D721Med (cell line): Measurements from ENCODE around the gene SIX2.

ENCODE experiments used
- DNase-seq: peaks from one replicate; pipeline ENCODE4 v3.0.0; 2011; ENCODE audit warnings: low spot score; ENCODE audit not compliant: insufficient read length
- FAIRE-seq: peaks from 2 replicates; lab custom pipeline; 2011; peaks lifted over from hg19 to GRCh38; lab: Jason Lieb, UNC
- TF ChIP-seq, protein P1 (sequence below): IDR thresholded peaks from 2 replicates; pipeline ENCODE4 v1.5.1; 2012; ENCODE audit warnings: mild to moderate bottlenecking, control low read depth; ENCODE audit not compliant: insufficient read depth; ENCODE audit errors: missing control alignments

SIX2 gene

DNA sequence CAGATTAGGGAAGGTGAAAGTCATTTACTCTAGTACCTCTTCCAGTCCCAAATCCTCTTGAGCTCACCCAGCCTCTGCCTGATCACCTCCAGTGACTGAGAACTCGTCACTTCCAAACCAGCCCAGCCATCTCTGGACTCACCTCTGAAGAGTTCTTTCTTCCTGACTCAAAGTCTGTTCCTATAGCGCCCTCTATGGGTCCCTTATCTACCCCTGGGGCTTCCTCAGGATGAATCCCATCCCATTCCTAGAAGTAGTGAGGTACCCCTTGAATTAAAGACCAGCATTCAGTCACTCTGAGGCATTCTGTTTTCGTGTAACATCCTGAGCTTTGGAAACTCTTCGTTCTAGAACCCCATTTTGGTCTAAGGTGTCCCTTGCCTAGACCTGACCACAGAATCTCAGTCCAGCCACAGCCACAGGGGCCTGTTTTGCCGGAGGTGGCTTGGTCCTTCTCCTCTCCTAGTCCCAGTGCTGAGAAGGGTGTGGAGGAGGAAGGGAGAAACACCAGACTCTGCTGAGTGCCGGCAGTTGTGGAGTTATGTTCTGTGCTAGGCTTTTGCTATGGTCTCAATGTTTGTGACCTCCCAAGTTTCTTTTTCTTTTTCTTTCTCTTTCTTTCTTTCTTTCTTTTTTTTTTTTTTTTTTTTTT is 35.1 kb downstream of the SIX2 start:
- DNase-seq: peak; percentile 60
- no peak for FAIRE-seq
- TF ChIP-seq, protein P1, sequence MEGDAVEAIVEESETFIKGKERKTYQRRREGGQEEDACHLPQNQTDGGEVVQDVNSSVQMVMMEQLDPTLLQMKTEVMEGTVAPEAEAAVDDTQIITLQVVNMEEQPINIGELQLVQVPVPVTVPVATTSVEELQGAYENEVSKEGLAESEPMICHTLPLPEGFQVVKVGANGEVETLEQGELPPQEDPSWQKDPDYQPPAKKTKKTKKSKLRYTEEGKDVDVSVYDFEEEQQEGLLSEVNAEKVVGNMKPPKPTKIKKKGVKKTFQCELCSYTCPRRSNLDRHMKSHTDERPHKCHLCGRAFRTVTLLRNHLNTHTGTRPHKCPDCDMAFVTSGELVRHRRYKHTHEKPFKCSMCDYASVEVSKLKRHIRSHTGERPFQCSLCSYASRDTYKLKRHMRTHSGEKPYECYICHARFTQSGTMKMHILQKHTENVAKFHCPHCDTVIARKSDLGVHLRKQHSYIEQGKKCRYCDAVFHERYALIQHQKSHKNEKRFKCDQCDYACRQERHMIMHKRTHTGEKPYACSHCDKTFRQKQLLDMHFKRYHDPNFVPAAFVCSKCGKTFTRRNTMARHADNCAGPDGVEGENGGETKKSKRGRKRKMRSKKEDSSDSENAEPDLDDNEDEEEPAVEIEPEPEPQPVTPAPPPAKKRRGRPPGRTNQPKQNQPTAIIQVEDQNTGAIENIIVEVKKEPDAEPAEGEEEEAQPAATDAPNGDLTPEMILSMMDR: peak; percentile 75

DNA sequence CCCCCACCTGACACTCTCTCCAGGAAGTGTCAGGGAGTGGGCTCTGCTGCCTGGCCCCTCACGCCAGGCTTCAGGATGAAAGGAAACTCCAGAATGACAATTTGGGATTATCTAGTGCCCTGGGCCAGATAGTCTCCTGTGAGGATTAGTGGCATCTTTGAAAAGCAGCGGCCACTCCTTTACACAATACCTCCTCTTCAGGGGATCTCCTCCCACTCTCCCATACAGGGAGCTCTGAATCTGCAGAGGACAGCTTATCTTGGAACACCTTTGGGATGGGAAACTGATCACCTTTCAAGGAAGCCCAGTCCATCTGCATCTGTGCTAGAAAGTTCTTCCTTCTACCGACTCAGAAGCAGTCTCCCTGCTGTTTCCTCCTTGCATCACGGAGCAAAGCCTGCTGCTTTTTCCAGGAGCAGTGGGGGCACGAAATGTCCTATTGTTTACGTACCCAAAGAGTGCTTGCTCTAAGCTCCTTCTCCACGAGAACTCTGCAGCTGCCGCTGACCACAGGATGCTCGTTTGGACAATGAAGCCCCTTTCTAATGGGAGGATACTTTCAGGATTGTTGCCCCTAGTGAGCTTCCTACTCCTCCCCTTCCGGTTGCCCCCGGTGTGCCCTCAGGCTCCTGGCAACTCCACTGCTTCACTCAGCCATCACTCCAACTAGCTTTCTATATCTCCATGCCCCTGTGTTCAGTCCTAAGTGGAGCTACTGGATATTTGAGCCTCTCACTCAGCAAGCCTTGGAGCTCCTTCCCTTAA is 36.3 kb downstream of the SIX2 start:
- DNase-seq: no peak
- FAIRE-seq: no peak
- TF ChIP-seq, protein P1: no peak

DNA sequence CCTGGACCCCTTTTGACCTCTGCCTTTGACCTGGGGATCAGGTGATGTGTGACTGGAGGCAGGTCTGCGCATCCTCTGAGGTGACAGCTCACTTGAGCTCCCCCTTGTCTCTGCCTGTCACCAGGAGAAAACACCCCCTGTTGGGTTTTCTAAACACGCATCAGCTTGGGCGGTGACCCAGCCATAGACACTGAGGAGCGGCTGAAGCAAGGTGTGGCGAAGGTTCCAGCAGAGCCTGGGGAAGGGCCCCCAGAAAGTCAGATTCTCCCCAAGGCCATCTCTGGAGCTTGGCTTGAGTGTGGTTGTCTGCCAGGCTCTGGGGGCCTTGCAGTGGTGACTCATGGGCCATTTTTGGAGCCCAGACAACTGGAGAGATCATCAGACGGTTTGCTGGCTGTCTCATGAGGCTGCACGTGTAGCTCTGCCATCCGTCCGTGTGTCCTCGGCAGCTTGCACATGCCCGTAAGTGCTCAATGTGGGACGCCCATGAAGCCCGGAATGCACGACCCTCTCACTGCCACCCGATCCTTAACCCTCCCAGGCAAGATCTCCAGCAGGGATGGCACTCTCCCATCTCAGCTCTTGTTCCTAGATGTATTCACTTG is 38.3 kb downstream of the SIX2 start:
- no peak for FAIRE-seq
- no peak for DNase-seq
- TF ChIP-seq, protein P1: no peak

DNA sequence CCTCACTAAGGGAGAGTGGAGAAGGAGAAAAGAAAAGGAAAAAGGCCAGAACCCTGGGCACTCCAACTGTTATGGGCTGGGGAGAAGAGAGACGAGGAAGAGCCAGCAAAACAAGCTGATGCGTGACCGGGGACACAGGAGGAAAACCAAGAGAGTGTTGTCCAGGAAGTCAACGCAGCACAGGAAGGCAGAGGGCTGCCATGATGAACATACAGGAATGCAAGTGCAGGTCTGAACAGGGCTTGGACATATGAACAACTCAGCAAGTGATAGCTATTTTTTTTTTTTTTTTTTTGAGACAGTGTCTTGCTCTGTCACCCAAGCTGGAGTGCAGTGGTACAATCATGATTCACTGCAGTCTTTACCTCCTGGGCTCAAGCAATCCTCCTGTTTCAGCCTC is 39.3 kb downstream of the SIX2 start:
- FAIRE-seq (no peak), DNase-seq (no peak)
- TF ChIP-seq, protein P1: no peak

DNA sequence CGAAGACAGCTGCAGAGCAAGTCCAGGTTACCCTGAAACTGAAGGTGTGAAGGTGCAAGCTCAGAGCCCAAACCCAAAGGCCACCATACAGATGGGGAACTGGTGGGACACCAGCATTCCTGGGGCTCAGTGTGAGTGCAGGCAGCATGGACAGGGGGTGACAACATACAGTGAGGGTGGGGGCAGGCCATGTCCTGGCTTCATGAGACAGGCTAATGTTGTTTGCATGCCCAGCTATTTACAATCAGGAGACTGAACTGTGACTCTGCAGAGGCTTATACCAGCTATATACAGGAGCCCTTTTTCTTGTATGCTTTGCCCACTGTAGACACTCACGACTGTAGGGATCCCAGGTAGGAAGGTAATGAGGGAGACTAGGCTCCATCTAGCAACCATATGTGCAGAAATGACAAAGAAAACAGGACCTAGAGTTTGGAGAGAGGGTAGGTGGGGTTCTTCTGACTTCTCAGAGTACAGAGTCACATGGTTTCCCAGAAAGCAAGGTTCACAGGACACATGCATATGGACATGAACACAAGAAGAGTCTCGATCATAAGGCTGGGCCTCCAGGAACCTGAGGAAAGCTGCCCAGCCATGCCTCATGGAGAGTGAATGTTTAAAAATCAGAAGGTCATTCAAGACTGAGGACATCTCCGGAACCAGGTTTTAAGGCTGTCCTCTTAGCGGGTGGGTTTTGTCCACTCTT is 41.4 kb downstream of the SIX2 start:
- DNase-seq (no peak), FAIRE-seq (no peak)
- TF ChIP-seq, protein P1: no peak

DNA sequence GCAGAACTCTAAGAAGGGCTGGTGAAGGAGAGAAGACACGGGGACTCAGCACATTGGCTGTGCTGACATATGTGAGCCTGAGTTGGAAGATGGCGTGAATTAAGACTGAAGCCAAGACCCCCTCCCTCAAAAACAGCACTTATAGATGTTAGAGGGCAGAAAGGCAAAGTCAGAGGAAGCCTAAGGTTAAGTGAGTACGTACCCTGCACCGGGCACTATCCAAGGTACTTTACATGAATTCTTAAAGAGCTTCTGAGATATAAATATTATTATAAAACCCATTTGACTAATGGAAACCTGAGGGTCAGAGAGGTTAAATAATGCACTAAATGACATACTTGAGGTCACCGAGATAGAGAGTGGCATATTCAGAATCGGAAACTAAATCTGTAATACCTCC is 42.2 kb downstream of the SIX2 start:
- FAIRE-seq: no peak
- no peak for DNase-seq
- TF ChIP-seq, protein P1: no peak
